NCI-H345 treated with DMSO at 0.1 percent for 48 hours (cell line): ENCODE measurements around the gene C13orf42.
"Not testable (repeated sequence)": the region's sequence is repeated elsewhere in the genome, so short reads cannot be mapped to it uniquely, and the experiment has no call there.

Source experiments
- DNase-seq: peaks from one replicate; lab custom pipeline; 2025; ENCODE audit not compliant: unreplicated experiment; lab: John Stamatoyannopoulos, UW

The C13orf42 gene

GRCh38 chr13:51122868-51123566 lies 11.9 kb upstream of the C13orf42 start:
- no peak for DNase-seq

GRCh38 chr13:51120873-51121272 lies 9.8 kb upstream of the C13orf42 start:
- DNase-seq, result not testable (repeated sequence)

DNA sequence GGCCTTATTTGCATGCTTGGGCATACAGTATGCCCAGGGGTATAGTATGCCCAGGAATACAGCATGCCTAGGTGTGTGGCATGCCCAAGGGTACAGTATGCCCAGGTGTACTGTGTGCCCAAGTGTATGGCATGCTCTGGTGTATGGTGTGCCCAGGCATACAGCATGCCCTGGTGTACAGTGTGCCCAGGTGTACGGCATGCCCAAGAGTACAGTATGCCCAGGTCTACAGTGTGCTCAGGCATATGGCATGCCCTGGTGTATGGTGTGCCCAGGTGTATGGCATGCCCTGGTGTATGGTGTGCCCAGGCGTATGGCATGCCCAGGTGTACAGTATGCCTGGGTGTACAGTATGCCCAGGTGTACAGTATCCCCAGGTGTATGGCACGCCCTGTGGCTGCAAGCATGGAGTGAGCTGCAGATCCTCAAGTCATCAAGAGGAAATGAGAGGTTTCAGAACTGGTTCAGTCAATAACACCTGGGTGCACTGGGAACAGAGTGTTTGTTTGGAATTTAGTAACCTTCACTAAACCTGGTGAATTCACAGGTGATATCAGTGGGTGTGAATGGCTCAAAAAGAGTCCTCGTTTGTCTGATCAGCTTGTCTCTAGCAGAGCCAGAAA lies 7.8 kb upstream of the C13orf42 start:
- no peak for DNase-seq

DNA sequence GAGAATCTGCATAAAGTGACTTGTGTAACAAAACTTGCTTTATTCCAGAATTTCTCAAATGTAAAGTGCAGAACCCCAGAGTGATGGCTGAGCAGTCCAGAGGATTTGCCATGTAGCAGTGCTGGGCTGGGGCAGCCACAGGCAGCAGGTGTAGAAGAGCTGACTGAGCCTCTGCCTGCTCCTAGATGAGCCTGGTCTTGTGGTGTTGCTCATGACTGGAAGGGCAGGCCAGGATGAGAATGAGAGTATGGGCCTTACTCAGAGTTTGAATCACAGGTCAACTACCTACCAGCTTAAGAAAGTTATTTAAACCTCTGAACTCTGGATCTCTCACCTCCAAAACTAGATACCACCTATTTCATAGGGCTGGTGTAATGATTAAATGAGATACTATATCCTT lies 2.9 kb upstream of the C13orf42 start:
- DNase-seq, result no peak

GRCh38 chr13:51113186-51113881 lies 2.3 kb upstream of the C13orf42 start:
- DNase-seq, result no peak

- no peak for DNase-seq
Observed at GRCh38 chr13:51112771-51113170, 1.7 kb upstream of the C13orf42 start.

DNA sequence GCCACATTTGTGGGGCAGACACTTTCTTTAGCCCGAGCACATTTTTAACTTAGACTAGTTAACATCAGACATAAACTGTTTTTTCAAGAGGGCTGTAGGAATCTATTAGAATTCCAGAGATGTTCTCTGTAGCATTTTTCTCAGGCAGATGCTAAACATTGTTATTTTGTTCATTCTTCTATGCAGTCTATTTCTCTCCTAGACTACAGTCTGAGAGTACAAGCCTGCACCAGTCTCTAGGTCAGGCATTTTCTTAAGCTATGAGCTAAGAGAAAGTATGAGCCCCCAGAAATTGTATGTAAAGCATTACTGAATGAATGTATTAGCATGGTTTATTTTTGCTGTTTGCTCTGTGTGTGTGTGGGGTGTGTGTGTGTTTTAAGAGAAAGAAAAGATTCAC lies 923 bp upstream of the C13orf42 start:
- DNase-seq, result no peak

GRCh38 chr13:51107996-51108395 lies 3.1 kb downstream of the C13orf42 start:
- no peak for DNase-seq

- DNase-seq, result no peak
Observed at GRCh38 chr13:51105046-51105445, 6.0 kb downstream of the C13orf42 start.

DNA sequence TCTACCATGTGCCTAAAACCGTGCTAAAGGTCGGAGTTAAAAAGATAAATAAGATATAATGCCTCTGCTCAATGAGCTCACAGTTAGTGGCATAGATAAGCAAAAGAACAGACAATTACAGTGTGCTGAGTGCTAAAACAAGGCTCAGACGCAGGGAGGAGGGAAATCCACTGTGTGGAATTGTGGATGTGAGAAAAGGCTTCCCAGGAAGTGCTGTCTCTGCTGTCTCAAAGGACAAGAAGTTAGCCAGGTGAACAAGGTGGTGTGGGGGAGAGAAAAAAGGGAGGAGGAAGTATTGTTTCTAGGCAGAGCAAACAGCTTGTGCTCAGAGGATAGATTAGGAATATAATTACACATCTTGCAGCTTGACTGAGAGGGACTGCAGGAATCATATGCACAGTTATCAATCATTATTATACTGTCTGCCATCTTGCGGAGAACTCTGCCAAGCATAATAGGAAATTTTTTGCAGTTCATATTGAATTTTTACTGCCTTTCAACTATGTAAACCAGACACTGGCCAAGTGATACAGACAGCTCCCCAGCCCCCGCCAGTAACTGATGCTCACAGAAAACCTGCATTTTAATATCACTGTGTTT lies 9.3 kb downstream of the C13orf42 start:
- DNase-seq, result no peak

DNA sequence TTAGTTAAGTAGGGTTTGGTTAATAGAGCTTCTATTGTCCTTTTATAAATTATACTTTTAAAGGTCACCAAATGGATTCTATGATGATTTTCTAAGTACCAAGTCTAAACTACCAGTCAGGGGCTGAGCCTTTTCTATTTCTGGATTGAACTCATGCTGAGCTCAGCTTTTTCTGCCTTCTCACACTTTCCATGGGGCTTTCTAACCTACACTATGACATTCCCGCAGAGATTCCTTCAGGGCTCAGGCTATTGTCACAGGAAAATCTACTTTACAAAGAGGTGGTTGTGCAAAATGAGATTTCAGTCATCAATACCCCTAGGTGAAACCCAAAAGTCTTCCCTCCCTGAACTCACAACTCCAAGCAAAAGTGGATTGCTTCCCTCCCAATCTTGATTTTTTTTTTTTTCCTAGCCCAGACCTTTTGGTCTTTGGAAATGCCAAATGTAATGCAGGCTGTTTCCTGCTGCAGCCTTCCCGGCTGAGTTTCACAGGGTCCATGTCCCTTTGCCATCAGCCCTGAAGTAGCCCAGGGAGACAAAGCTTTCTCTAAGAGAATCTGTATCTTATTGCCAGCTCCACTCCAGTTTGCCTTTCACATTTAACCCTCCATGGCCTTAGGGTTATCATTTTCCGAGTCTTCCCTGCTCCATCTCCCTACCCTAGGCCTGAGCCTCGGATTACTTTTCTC lies 13.6 kb downstream of the C13orf42 start:
- DNase-seq, result no peak

DNA sequence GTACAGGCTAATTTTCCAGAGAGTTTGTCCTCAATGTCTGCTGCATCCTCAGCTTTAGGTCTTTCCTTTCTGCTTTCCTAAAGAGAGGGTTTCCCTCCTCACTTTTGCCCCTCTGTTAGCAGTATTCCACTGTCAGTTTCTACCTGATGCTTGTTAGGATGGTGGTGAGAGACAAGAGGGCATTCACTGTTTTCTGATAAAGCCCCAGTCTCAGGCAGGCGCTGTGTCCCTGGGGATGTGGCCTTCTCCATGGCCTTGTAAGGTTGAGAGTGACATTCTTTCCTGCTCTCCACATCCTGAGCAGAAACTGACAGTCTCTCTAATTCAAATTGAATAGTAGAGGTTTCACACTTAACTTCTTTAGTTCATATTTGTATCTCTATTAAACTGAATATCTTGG lies 14.9 kb downstream of the C13orf42 start:
- no peak for DNase-seq

DNA sequence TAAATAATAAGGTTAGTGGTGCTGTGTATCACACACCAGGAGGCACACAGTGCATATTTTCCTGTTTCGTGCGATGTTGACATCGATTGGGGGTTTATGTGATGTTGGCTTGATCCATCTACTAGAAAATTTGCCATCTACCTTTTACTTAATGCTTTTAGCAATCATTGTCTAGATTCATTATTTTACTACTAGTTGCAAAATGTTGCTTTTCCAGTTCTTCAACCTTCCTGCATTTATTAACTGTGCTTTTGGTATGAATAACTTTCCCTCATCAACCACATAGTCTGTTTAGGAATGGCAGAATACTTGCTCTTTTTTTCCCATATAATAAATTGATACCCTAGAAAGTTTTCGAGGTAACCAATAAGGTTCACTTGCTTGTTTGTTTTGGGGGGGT lies 17.5 kb downstream of the C13orf42 start:
- no peak for DNase-seq

DNA sequence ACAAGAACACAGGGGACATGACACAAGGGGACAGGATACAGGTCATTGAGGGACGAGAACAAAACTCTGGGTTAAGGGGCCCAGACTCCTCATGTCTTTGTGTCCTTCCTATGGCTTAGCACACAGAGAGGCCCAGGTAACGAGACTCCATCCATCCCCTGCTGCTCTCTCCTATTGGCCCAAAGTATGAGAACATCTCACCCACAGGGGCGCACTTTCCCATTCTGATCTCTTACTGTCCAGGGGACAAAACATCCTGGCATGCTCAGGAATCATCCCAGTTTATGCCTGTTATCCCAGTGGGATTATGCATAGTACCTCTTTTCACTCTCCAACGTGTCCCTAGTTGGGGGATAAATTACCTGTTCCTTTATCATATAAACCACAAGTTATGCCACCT lies 19.2 kb downstream of the C13orf42 start:
- DNase-seq, result no peak

- DNase-seq, result no peak
Observed at GRCh38 chr13:51083706-51084105, 27.4 kb downstream of the C13orf42 start.

DNA sequence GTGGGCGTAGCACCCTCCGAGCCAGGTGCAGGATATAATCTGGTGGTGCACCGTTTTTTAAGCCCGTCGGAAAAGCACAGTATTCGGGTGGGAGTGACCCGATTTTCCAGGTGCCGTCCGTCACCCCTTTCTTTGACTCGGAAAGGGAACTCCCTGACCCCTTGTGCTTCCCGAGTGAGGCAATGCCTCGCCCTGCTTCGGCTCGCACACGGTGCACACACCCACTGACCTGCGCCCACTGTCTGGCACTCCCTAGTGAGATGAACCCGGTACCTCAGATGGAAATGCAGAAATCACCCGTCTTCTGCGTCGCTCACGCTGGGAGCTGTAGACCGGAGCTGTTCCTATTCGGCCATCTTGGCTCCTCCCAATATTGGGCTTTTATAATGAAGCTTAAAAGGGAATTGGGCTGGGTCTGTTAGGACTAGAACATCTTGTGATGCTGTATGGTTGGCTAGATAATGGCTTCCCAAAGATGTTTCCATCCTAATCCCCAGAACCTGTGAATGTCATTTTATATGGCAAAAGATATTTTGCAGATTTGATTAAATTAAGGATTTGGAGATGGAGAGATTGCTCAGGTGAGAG lies 30.5 kb downstream of the C13orf42 start:
- peak; percentile 7 for DNase-seq

GRCh38 chr13:51071493-51071892 lies 39.6 kb downstream of the C13orf42 start:
- DNase-seq, result no peak

DNA sequence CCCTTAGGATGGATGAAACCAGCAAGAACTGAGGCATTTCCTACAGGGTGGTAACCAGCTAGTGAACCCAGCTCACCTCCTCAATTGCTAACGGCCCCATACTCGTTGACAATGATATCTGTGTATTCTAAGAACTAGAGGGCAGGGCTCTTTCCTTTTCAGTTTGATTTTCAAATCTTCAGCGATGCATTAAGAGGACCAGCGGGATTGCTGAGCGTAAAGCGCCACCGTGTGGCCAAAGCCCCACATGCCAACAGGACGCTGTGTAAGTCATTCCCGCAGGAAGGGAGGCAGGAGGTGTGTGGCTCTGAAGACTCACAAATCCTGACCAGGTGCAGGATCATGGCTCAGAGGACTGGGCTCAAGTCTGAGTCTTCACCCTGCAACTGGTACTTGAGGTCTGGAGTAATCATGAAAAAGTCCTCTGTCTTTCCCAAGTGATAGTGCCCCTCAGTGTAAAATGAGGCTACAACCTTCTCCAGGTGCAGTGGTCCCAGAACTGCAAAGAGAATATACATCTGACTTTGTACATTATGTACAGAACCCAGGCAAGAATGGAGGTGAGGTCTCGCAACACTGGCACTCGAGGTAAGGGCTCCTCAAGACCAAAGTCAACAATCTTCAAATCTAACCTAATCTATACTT lies 40.9 kb downstream of the C13orf42 start:
- DNase-seq, result peak; percentile 48

GRCh38 chr13:51068501-51068900 lies 42.6 kb downstream of the C13orf42 start:
- DNase-seq, result no peak

- no peak for DNase-seq
Observed at GRCh38 chr13:51067706-51068105, 43.4 kb downstream of the C13orf42 start.
